SK-N-MC (cell line): ENCODE measurements around the gene MTCL1.

Source experiments
- EZH2 ChIP-seq: fragments of 200-600 bp; sonication (generic); IDR thresholded peaks from one replicate; pipeline ENCODE4 v1.6.1; 2017; ENCODE audit warnings: antibody characterized with exemption
- FOXP2 ChIP-seq: optimal IDR thresholded peaks from 2 replicates; pipeline ENCODE3; 2011; ENCODE audit warnings: mild to moderate bottlenecking, moderate library complexity; ENCODE audit not compliant: insufficient read depth; ENCODE audit errors: extremely low read length, control extremely low read depth
- POLR2AphosphoS5 ChIP-seq: IDR thresholded peaks from 2 replicates; pipeline ENCODE4 v1.6.1; 2012; ENCODE audit warnings: mild to moderate bottlenecking, low read depth, low read length, borderline replicate concordance

- no peak for TF ChIP-seq POLR2AphosphoS5
- TF ChIP-seq FOXP2, result no peak
- TF ChIP-seq EZH2, result no peak
Measured at GRCh38 chr18:8751692-8752091, 46.3 kb downstream of the MTCL1 start.
